K562 (cell line): Measurements from ENCODE around the gene RAB1B. TPM values are rescaled to one million over a fixed set of nuclear protein-coding genes. Genes with fewer than 3 reads are reported as not detected.

Experiments
- ATF3 ChIP-seq, 2 experiments: fragments of 450-650 bp in 1 of 2; sonication (generic) in 1 of 2; formaldehyde crosslinking in 1 of 2; IDR thresholded peaks in 1 of 2; conservative IDR thresholded peaks in 1 of 2; 2 replicates each; pipeline versions ENCODE4 v1.6.1 to v1.8.1; 2016 to 2023; ENCODE audit warnings: mild to moderate bottlenecking in 2 of 2, moderate library complexity in 2 of 2, inconsistent platforms in 1 of 2, missing genetic modification reagents in 1 of 2
- BHLHE40 ChIP-seq: IDR thresholded peaks from 2 replicates; pipeline ENCODE4 v1.6.1; 2011; ENCODE audit warnings: low read length, improper control_type of control experiment
- CTBP1 ChIP-seq: fragments of 450-650 bp; IDR thresholded peaks from 2 replicates; pipeline ENCODE4 v1.6.1; 2016; ENCODE audit warnings: borderline replicate concordance
- E4F1 ChIP-seq: fragments of 250-450 bp; sonication (Bioruptor Pico); IDR thresholded peaks from 2 replicates; pipeline ENCODE4 v1.5.0; 2021; ENCODE audit warnings: mild to moderate bottlenecking, borderline replicate concordance
- ESRRB ChIP-seq: fragments of 250-450 bp; sonication (Bioruptor Pico); IDR thresholded peaks from 2 replicates; pipeline ENCODE4 v1.5.0; 2020; ENCODE audit warnings: mild to moderate bottlenecking, moderate library complexity, borderline replicate concordance
- FOXA3 ChIP-seq, 2 experiments: fragments of 450-650 bp in 1 of 2; sonication (generic) in 1 of 2; formaldehyde crosslinking; IDR thresholded peaks in 1 of 2; conservative IDR thresholded peaks in 1 of 2; 2 replicates each; pipeline versions ENCODE4 v1.4.0 to v1.8.0; 2020 to 2022; ENCODE audit warnings: mild to moderate bottlenecking in 2 of 2, missing genetic modification reagents in 1 of 2
- HDAC3 ChIP-seq: fragments of 450-650 bp; IDR thresholded peaks from 2 replicates; pipeline ENCODE4 v1.6.1; 2018; ENCODE audit warnings: borderline replicate concordance, mild to moderate bottlenecking, moderate library complexity; ENCODE audit not compliant: partially characterized antibody
- HDAC8 ChIP-seq: fragments of 450-650 bp; IDR thresholded peaks from 2 replicates; pipeline ENCODE4 v1.6.1; 2016; ENCODE audit warnings: mild to moderate bottlenecking, missing genetic modification characterization, moderate library complexity, missing compliant biosample characterization
- KDM1A ChIP-seq, 2 experiments: fragments of 450-650 bp; IDR thresholded peaks; 2 replicates each; pipeline ENCODE4 v1.6.1; 2016; ENCODE audit warnings: mild to moderate bottlenecking in 2 of 2
- MAX ChIP-seq: sonication (generic); formaldehyde crosslinking; IDR thresholded peaks from 2 replicates; pipeline ENCODE4 v1.9.0; 2022; ENCODE audit warnings: mild to moderate bottlenecking, missing genetic modification reagents
- MEF2D ChIP-seq: conservative IDR thresholded peaks from 2 replicates; pipeline ENCODE4 v1.6.1; 2016; ENCODE audit warnings: low read depth, missing genetic modification characterization, missing compliant biosample characterization
- NR2F6 ChIP-seq: fragments of 450-650 bp; formaldehyde crosslinking; IDR thresholded peaks from 2 replicates; pipeline ENCODE4 v1.4.0; 2020; ENCODE audit warnings: mild to moderate bottlenecking
- POLR2AphosphoS5 ChIP-seq: IDR thresholded peaks from 2 replicates; pipeline ENCODE4 v1.6.1; 2011; ENCODE audit warnings: mild to moderate bottlenecking, low read depth, low read length, moderate library complexity; ENCODE audit not compliant: control insufficient read depth, insufficient read depth
- SMAD2 ChIP-seq: fragments of 150-350 bp; IDR thresholded peaks from 2 replicates; pipeline ENCODE4 v1.6.1; 2014; ENCODE audit warnings: low read depth, mild to moderate bottlenecking, low read length
- TCF7 ChIP-seq: sonication (generic); IDR thresholded peaks from 2 replicates; pipeline ENCODE4 v1.6.1; 2016; ENCODE audit warnings: antibody characterized with exemption, borderline replicate concordance
- VEZF1 ChIP-seq: fragments of 200-800 bp; sonication (Bioruptor generic); IDR thresholded peaks from 2 replicates; pipeline ENCODE4 v1.6.1; 2017; ENCODE audit warnings: missing genetic modification characterization, missing compliant biosample characterization
- XRCC4 ChIP-seq: IDR thresholded peaks from one replicate; pipeline ENCODE4 v1.6.1; 2011; ENCODE audit not compliant: insufficient read depth, insufficient read length; ENCODE audit errors: extremely low read depth
- ZNF384 ChIP-seq: IDR thresholded peaks from 2 replicates; pipeline ENCODE4 v1.6.1; 2012; ENCODE audit warnings: low read depth, low read length, improper control_type of control experiment
- ZNF740 ChIP-seq, 3 experiments: fragments of 200-800 bp in 1 of 3; sonication (Bioruptor generic) in 1 of 3; sonication (generic) in 1 of 3; formaldehyde crosslinking in 1 of 3; IDR thresholded peaks; 2 replicates each; pipeline versions ENCODE4 v1.6.1 to v1.8.0; 2016 to 2022; ENCODE audit warnings: mild to moderate bottlenecking in 2 of 3, missing compliant biosample characterization in 2 of 3, missing genetic modification characterization in 2 of 3, missing genetic modification reagents in 1 of 3
- polyA plus RNA-seq, 8 experiments: library from polyadenylated mRNA; depleted of rRNA in 4 of 8; stranded (reverse) in 5 of 8; unstranded in 3 of 8; fragments of >200 nt; fragmentation: Nextera tagmentation in 2 of 8; fragmentation: Illumina TruSeq in 1 of 8; extraction: Ambion mirVana in 2 of 8; extraction: Trizol in 1 of 8; gene quantifications; 2 replicates each; pipeline versions ENCODE4 v1.2.1 to v1.2.3, GENCODE V29; 2011 to 2014; ENCODE audit warnings: inconsistent platforms in 1 of 8, missing spikeins in 1 of 8
- total RNA-seq, 7 experiments: library from RNA; depleted of rRNA in 6 of 7; stranded (reverse); fragments of >200 nt in 6 of 7; fragmentation: Illumina TruSeq in 2 of 7; extraction: Trizol in 2 of 7; gene quantifications; 2 replicates each; pipeline versions ENCODE4 v1.2.1 to v1.2.3, GENCODE V29; 2011 to 2021; ENCODE audit warnings: low replicate concordance in 1 of 7

Gene RAB1B
- total and polyA plus RNA-seq, 9 of the 15 experiments (the other 6 are each of a cell fraction or from before 2014, with no cell fraction given): 5.6 to 146 (median 98.6) TPM

- TF ChIP-seq VEZF1 (CRISPR knock-in tag) (peak; percentile 23; the same call in 1 of the 2 replicates), ATF3 (IDR thresholded peaks at IDR 0.05) (no peak), ATF3 (CRISPR knock-in tag; conservative IDR thresholded peaks at IDR 0.05) (no peak), NR2F6 (no peak), POLR2AphosphoS5 (peak; percentile 31; the same call in 1 of the 2 replicates), FOXA3 (CRISPR knock-in tag; conservative IDR thresholded peaks at IDR 0.05 in 1 of 2, IDR thresholded peaks at IDR 0.05 in 1 of 2) (no peak), MAX (CRISPR knock-in tag) (peak; percentile 45), ZNF740 (CRISPR knock-in tag; IDR thresholded peaks at IDR 0.05) (peak; percentile 58; the same call in 1 of the 2 replicates), ZNF740 (tag; IDR thresholded peaks at IDR 0.05) (no peak), MEF2D (tag) (no peak), SMAD2 (no peak), E4F1 (CRISPR knock-in tag) (peak; percentile 95), XRCC4 (no peak), ESRRB (no peak), ZNF384 (0 out of 2 replicates have a peak, but pooled peaks have one; percentile 30), CTBP1 (peak; percentile 94), KDM1A (IDR thresholded peaks at IDR 0.05) (peak in 1 of 2 experiments; percentile 65; a peak in 1 of 4 replicates), HDAC8 (tag) (no peak), BHLHE40 (peak; percentile 69), HDAC3 (no peak), TCF7 (no peak)
Measured at GRCh38 chr11:66282468-66283455, 14.3 kb downstream of the RAB1B start (continued).
